ENCODE data around the gene DAZL.

DAZL gene

DNA sequence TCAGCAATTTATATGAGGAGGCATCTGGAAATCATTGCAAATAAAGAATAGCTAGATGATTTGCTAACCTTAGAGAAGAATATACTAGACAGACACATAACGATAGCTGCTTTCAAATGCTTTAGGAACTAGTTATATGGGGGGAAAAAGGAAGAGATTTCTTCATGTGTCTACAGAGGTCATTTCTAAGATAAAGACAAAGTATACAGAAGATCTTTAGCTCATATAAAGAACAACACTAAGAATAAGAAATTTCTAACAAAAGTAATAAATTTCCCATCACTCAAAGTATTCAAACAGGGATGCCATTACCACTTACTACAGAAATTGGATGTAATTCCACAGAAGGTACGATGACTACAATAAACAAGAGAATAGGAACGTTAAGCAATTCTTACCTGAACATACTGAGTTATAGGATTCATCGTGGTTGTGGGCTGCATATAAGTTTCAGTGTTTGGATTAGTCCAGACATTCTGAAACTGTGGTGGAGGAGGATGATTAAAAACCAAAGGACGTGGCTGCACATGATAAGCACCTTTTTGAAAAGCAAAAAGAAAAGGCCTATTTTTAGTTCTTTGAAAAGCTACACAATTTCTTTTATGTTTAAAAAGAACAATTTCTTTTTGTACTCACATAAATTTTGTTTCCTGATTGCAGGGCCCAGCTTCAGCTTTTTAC lies 8.7 kb downstream of the DAZL start:
- TF ChIP-seq, protein P1, sequence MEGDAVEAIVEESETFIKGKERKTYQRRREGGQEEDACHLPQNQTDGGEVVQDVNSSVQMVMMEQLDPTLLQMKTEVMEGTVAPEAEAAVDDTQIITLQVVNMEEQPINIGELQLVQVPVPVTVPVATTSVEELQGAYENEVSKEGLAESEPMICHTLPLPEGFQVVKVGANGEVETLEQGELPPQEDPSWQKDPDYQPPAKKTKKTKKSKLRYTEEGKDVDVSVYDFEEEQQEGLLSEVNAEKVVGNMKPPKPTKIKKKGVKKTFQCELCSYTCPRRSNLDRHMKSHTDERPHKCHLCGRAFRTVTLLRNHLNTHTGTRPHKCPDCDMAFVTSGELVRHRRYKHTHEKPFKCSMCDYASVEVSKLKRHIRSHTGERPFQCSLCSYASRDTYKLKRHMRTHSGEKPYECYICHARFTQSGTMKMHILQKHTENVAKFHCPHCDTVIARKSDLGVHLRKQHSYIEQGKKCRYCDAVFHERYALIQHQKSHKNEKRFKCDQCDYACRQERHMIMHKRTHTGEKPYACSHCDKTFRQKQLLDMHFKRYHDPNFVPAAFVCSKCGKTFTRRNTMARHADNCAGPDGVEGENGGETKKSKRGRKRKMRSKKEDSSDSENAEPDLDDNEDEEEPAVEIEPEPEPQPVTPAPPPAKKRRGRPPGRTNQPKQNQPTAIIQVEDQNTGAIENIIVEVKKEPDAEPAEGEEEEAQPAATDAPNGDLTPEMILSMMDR (conservative IDR thresholded peaks at IDR 0.05; ENCODE audit: low read depth, low read length), result no peak
- no peak overlapping the region for H3K4me3 ChIP-seq (ENCODE audit: low read depth, low read length)
- DNase-seq (ENCODE audit: low read depth), result no peak

DNA sequence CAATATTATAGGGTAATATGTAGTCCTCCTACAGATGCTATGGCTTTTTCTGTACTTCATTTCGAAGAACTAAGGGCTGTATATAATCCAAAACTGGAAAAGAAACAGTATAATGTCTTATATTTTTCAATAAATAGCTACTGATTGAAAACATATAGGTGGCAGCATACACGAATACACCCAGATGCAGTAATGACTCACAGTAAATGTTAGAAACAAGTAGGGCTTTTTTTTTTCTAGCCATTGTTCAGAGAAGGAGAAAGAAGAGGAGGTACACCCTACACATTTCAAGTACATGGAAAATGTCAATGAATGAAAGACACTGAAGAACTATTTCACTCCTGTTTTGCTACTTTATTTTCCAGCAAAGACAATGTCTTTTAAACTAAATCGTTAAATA lies 9.4 kb downstream of the DAZL start:
- DNase-seq (ENCODE audit: low read depth), result peak; percentile 23
- TF ChIP-seq, protein P1 (conservative IDR thresholded peaks at IDR 0.05; ENCODE audit: low read depth, low read length), result no peak
- no peak overlapping the region for H3K4me3 ChIP-seq (ENCODE audit: low read depth, low read length)

DNA sequence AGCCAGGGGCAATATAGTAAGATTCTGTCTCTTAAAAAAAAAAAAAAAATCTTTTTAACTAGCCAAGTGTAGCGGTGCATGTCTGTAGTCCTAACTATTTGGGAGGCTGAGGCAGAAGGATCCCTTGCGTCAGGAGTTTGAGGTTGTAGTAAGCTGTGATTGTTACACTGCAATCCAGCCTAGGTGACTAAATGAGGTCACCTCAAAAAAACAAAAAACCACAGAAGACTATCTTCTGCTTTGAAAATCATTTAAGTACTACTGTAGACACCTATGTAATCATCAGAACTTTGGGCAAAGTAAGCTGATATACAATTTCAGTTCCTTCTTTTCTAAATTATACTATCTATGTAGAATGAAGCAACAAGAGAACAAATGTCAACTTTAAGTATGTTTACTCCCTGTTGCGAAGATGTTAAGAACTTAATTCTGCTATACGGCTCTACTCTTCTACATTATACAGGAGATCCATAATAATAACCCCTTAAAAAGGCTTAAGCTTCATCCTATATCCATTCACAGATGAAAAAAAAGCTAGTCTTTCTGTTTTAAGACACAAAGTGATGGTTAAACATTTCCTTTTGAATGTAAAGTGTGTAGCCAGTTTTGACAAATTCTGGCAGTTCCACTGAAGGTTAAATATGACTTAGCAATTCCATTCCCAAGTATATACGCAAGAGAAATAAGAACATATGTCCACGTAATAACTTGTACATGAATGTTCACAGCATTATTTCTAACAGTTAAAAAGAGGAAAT lies 15.2 kb downstream of the DAZL start:
- DNase-seq (ENCODE audit: low read depth), result no peak
- no peak overlapping the region for H3K4me3 ChIP-seq (ENCODE audit: low read depth, low read length)
- TF ChIP-seq, protein P1 (conservative IDR thresholded peaks at IDR 0.05; ENCODE audit: low read depth, low read length), result no peak

DNA sequence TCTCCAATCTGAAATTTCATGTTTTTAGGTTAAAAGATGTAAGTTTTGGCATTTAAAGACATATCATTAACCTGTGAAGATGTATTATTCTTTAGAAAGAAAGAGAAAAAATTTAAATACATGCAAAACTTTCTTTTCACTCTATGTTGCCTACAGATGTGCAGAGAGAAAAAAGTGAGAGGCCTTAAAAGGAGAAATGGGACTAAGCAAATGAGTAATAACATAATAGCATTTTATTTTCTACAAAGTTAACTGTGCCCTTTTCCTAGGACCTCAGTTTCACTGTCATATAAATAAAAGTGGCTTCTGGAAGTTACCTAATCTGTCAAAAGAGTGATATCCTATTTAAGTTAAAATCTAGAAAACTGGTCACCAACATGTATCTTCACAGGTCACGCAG lies 16.1 kb downstream of the DAZL start:
- no peak for DNase-seq (ENCODE audit: low read depth)
- TF ChIP-seq, protein P1 (conservative IDR thresholded peaks at IDR 0.05; ENCODE audit: low read depth, low read length), result no peak
- no peak overlapping the region for H3K4me3 ChIP-seq (ENCODE audit: low read depth, low read length)

DNA sequence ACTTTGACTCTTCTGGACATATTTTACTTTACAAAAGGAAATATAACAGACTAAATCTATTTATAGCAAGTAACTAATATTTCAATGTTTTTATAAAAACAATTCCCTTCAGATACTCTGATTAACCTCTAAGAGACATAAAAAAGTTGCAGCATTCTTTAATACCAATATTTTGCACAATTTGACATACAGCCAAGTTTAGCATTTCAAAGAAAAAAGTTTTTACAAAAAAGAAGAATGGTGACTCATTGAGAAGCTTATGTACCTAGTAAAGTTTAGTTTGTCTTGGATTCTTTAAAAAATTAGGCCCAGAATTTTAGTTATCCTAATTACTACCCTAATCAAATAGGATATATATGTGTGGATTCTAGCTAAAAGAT lies 17.6 kb downstream of the DAZL start:
- DNase-seq (ENCODE audit: low read depth), result peak; percentile 52
- TF ChIP-seq, protein P1 (conservative IDR thresholded peaks at IDR 0.05; ENCODE audit: low read depth, low read length), result no peak

DNA sequence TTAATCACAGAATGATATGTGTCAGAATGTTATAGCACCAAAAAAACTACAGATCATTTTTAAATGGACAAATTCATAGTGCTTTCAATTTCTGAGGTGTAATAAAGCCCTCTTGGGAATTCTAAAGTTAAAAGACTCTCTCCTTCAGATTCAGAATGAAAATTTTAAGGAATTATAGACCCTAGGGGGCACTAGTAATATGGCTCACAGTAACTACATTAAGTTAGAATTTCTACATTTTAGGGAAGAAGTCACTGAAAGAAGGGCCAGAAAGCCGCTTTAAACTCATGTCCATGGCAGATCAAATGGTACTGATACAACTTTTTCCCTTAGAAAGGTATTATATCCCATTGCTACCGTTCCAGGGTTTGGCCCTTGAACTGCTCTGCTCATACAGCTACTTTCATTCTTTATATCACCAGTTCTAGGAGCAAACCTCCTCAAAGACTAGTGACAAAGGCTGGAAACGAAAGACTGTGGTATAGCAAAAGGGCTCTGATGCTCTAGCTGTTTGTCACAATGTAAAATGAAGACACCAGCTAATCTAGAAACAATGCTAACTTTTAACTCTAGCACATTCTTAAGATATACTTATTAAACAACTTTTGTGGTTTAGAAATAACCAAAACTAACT lies 18.1 kb downstream of the DAZL start:
- peak; percentile 22 for DNase-seq (ENCODE audit: low read depth)
- H3K4me3 ChIP-seq (ENCODE audit: low read depth, low read length), result no peak overlapping the region
- TF ChIP-seq, protein P1 (conservative IDR thresholded peaks at IDR 0.05; ENCODE audit: low read depth, low read length), result peak; percentile 14

More for the DNA sequence above, 17.6 kb downstream of the DAZL start:
- H3K4me3 ChIP-seq (ENCODE audit: low read depth, low read length), result no peak overlapping the region
